8988T (cell line): ENCODE results near the gene AGAP1.

Experiments used
- DNase-seq: peaks from one replicate; pipeline ENCODE4 v3.0.0; 2011

AGAP1 gene

DNA sequence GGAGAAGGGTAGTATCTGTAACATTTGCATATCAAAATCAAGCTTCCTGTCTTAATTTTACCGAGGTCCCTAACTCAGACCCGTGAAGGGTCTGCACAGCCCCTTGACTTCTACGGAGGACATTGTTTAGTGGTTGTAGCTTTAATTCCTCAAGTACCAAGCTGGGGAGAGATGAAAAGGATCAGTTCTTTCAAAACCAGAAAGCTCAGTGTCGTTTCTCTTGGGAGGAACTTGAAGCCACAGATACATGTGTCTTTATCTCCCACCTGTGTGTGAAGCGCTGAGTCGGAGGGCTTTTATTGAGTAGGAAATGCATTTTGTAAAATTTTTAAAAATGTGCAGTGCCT lies 410.7 kb downstream of the AGAP1 start:
- DNase-seq: no peak

DNA sequence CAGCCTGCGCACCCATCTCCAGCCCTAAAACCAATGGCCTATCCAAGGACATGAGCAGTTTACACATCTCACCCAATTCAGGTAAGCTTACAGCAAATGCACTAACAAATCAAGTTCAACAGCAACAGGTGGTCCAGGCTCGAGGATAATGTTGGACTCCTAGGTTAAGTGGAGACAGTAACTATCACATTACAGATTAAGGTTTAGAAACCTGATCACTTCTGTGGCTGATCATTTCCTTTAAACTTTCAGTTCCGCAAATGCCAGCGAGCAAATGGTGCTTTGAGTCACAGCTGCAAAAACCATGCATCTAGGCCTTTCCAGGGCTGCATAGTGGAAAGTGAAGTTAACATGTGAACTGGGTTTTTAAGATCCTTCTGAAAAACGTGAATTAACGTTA lies 415.0 kb downstream of the AGAP1 start:
- no peak for DNase-seq

DNA sequence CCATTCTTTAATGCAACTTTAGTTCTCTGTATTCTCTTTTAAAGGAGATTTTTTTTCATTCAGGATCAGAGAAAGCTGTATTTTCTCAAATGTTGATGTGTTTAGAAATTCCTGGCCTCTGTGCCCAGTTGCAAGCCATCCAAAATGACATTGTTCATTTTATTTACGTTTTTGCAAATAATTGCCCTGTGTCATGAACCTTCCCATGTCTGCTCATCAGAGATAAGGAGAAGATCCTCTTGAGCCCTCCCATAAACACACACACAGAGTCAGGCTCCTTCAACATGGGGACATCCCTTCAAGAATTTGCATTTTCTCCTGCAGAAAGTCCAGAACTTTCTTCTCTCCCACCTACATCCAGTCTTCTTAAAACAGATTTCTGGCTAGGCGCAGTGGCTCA lies 415.5 kb downstream of the AGAP1 start:
- DNase-seq: no peak

DNA sequence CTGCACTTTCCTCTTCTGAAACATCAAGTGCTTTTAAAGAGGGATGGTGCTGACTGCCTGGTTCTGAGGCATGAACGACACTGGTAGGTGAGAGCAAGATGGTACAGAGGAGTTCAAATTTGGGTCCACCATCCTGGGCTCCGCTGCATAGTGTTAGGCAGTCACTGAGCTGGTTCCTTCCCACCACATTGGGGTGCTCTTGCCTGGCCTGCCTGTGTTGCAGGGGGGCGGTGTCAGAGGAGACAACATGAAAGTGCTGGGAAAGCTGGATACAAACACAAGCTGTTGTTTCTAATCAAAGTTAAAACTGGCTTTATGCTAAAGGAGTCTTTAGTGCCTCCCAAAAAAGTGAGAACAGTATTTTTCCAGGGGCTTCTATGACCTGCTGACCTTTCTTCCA lies 416.2 kb downstream of the AGAP1 start:
- DNase-seq: no peak

DNA sequence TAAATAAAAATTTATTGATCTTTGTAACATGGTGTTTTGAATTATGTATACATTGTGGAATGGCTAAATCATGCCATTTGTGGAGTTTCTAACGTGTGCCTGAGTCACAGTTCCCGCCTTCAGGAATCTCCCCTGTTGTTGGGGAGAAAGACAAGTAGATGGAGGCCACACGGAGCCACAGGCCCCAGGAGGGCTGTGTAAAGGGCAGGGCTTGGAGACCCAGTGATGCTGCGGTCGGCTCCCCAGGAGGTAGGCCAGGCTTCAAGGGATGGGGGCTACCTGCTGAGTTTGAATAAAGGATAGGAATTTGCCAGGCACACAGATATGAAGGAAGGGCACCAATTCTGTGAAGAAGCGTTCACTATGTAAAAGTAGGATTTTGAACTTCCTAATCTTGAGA lies 417.3 kb downstream of the AGAP1 start:
- no peak for DNase-seq

GRCh38 chr2:235911633-235912233 lies 417.9 kb downstream of the AGAP1 start:
- DNase-seq: no peak

- no peak for DNase-seq
Measured at GRCh38 chr2:235914756-235915155, 420.9 kb downstream of the AGAP1 start.

DNA sequence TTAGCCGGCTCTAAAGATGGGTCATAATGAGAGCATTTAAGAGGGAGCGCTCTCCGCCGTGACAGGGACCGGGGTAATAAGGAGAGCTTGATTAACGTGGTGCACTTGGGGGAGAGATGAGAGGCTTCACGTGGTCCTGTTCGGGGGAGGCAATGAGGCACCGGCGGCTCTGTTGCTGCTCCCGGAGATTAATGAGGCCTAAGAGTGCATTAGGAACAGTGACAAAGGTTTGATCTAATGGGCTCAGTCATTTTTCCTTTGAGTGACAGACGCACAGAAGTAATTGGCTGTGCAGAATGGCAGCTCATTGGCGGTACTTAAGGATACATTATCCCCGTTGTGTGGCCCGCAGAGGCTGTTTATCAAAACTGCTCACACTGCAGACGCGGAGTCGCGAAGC lies 423.7 kb downstream of the AGAP1 start:
- no peak for DNase-seq

DNA sequence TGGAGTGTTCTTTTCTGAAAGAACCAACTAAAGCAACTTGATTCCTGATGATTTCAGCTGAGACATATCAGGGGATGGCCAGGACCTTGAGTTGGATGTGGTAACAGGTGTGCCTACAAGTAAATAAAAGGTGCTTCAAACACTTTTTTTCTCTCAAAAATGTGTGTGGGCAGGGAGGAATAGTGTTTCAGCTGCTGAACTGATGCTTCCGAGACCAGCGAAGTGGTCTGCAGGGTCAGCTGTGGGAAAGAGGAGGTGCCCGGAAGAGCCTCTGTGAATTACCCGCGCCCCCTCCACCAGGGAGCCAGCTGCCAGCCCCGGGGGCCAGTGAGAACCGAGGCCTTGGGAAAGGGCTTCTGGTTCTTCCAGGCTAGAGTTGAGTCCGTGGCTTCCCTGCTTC lies 425.0 kb downstream of the AGAP1 start:
- no peak for DNase-seq

DNA sequence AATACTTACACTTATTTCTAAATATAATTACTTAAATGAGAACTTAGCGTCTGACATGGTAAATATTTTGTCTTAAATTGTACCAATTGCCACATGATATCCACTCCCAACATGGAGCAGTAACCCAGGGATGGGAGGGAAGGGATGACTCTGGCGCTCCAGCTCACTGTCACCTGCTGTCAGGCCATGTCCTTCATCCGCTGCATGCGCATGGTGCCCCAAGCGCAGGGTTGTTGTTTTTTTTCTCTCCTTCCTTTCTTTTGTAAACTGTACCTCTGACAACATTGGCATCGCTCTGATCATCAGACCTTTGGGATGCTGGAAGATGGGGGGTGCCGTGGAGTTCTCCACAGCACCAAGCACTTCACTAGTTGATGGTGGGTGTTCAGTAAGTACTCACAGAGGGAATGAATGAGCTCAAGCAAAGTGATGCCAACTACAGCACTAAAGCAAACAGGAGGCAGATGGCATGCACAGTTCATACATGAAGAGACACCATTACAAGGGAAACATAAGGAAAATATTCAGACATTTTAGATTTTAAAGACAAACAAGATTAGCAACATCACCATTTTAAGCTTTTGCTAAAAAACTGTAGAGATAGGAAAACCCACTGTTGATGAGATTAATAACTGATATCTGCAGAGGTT lies 426.5 kb downstream of the AGAP1 start:
- DNase-seq: no peak

- DNase-seq: no peak
Measured at GRCh38 chr2:235921508-235922191, 427.8 kb downstream of the AGAP1 start.

DNA sequence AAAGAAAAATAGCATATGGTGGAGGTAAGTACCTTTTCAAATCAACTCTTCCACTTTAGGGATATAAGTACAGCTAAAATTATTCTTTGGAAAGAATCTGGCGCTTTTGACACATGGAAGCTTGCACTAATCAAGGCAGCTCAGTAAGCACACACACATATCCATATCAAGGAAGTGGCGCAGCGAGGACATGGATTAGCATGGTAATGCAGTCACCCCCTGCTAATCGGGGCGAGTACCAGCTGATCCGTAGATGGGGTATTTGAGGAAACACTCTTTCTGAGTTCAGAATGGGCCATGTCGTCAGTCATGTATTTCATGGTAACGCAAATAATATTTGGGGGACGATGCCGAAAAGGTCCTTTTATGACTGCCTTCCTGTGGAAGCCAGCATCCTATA lies 429.0 kb downstream of the AGAP1 start:
- DNase-seq: no peak

- DNase-seq: no peak
Measured at GRCh38 chr2:235923859-235924674, 430.2 kb downstream of the AGAP1 start.

DNA sequence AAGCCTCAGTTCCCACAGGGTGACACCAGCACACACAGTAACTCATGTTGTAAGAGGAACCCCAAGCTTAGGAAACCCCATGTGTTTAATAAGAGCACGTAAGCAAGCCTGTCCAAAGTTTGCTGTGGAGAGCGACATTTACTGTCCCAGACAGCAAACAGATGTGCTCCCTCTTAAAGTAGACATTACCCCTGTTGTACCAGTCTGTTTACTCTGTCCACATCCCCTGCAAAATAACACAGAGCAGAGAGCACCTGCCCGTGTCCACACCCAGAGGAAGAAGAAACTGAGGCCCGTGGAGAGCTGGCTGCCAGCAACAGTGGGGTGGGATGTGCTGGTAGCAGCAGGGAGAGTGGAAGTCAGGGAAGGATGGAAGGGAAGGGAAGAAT lies 430.8 kb downstream of the AGAP1 start:
- no peak for DNase-seq

DNA sequence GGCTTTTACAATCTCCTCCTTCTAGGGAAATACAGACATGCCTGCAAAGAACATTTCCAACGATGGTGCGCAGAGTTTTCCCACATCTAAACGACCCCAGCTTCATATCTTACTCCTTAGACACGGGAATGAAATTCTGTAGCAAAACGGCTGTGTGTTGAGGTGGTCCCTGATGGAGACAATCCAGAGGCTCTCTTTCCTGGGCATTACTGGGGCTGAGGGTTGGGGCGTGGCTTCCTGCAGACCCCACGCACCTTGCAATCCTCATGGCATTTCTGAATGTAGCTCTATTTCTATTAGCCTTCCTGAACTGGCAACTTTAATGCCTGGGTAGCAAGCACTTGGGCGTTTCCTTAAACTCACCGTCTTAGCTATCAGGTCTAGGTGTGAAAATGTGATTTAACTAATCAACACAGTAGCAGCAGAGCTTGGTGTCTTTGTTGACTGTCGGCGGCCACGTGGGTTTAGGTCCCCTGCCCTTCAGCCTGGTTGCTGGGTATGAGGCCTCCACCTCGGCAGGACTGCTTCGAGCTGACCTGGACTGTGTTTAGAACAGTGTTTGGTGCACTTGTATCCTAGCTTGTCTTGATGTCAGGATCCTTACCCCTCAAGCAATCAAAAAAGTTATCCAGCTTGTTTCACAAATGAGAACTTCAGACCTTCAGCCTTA lies 431.5 kb downstream of the AGAP1 start:
- DNase-seq: no peak

GRCh38 chr2:235926229-235926628 lies 432.4 kb downstream of the AGAP1 start:
- no peak for DNase-seq

DNA sequence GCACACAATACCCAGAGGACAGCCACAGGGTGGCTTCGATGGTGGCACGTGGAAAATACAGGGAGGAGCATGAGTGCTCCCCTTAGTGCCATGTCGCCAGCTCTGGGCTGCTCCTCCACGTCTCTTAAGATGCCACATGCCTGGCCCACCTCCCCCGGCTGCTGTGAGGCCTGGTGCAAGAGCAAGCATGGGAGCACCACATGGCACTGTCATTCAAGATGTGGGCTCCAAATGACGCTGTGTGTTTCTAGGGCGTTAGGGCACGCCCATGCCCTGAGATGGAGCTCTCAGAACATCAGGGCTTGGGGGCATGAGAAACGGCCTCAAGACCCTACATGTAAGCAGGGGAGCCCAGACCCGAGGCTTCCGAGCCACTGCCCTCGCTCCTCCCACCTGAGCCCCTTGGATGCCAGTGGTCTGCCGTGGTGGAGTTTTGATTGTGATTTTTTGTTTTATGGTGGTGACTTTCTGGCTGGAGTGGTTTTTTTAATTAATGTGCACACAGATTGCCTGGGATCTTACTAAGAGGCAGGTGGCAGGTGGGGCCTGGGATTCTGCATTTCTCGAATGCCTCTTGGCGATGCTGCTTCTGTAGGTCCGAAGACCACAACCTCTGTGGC lies 435.0 kb downstream of the AGAP1 start:
- no peak for DNase-seq

GRCh38 chr2:235930701-235931100 lies 436.9 kb downstream of the AGAP1 start:
- DNase-seq: no peak

DNA sequence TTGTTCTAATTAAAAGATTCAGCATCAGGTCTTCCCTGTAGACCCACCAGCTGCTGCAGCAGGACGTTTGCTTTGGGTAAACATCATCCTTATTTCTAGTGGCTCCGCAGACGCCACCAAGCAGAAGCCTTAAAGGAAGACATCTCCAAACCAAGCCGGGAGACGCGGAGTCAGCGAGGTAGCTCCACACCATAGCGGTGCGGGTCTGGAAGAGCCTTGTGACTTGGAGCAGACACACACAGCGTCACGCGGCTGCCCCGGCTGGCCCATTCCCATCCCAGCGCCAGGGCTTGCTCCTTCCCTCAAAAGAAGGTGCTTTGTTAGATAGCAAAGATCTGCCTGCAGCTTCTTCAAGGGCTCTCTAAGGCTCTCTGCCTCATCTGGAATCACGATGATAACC lies 437.8 kb downstream of the AGAP1 start:
- DNase-seq: no peak

DNA sequence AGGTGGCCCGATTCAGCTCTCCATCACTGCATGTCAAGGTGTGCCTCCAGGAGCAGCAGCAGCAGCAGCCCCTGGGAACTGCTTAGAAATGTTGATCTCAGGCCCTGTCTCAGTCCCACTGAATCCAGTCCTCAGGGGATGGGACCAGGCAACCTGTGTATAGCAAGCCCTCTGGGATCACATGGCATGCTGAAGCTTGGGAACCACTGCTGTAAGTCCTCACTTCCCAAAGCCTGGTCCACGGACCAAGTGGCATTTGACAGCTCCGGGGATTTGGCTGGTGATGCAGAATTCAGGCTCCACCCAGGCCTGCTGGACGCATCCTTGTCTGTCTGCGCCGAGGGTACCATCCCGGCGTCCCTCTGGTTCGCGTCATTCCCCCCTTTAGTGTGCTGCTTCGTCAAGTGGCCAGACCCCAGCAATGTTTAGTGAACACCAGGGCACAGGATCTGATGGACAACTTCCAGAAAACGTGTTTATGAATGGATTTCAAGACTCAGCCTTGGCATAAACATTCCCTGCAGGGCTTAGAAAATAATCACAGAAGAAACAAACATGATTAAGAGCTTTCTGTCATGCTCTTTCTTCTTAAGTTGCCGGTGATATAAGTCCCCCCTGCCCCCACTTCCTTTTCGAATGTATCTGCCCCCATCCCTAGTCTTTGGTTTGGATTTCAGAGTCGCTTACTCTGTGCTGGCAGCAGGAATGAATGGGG lies 440.4 kb downstream of the AGAP1 start:
- no peak for DNase-seq

DNA sequence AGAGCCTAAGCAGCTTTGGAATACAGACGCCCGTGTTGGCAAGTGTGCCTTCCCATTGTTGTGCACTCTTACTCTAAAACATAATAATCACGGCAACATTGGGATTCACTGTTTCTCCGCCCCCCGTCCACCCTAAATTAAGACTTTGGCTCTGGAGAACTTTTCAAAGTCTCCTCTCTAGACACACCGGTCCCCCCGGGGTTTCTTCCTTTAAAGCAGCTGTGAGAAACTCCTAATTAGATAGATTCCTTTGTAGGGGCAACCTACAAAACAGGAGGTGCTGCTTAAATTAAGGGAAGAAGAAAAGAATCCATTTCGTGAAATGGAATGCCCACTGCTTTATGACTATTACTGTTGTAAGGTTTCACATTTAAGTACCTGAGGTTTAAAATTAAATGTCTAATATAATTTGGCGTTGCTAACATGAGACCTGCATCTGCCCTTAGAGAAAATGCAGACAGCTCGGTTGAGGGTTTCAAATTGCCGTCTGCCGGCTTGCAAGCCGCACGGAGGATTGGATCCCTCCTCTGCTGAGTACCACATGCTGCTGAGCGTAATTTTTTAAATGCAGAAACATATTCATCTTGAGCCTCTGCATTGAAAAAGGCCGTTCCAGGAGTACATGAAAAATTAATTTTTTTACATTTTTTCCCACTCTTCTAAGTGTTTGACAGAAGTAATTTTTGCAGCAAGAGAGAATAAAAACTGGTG lies 441.1 kb downstream of the AGAP1 start:
- DNase-seq: no peak
